ENCODE data around the gene SLCO1B3.
"Not testable (repeated sequence)": the region's sequence is repeated elsewhere in the genome, so short reads cannot be mapped to it uniquely, and the experiment has no call there.

The SLCO1B3 gene

GRCh38 chr12:20810487-20810886, at the start of gene SLCO1B3:
Gene SLCO1B3 (plus strand): TSS chr12:20810705. CDS start chr12:20815739, 5,034 bp downstream.
- DNase-seq (ENCODE audit: low read depth in 2 of 2): no peak

GRCh38 chr12:20777420-20777819, 33.1 kb upstream of the SLCO1B3 start:
- no peak for DNase-seq (ENCODE audit: low read depth in 2 of 2)

GRCh38 chr12:20778969-20779368, 31.5 kb upstream of the SLCO1B3 start:
- DNase-seq (ENCODE audit: low read depth in 2 of 2): no peak

- DNase-seq (ENCODE audit: low read depth in 2 of 2): not testable (repeated sequence)
Measured at GRCh38 chr12:20779971-20780370, 30.5 kb upstream of the SLCO1B3 start.

- DNase-seq (ENCODE audit: low read depth in 2 of 2): not testable (repeated sequence)
Measured at GRCh38 chr12:20783796-20784357, 26.6 kb upstream of the SLCO1B3 start.

GRCh38 chr12:20792971-20793370, 17.5 kb upstream of the SLCO1B3 start:
- no peak for DNase-seq (ENCODE audit: low read depth in 2 of 2)

GRCh38 chr12:20798554-20798953, 12.0 kb upstream of the SLCO1B3 start:
- no peak for DNase-seq (ENCODE audit: low read depth in 2 of 2)

- DNase-seq (ENCODE audit: low read depth in 2 of 2): no peak
Measured at GRCh38 chr12:20800160-20800559, 10.3 kb upstream of the SLCO1B3 start.

DNA sequence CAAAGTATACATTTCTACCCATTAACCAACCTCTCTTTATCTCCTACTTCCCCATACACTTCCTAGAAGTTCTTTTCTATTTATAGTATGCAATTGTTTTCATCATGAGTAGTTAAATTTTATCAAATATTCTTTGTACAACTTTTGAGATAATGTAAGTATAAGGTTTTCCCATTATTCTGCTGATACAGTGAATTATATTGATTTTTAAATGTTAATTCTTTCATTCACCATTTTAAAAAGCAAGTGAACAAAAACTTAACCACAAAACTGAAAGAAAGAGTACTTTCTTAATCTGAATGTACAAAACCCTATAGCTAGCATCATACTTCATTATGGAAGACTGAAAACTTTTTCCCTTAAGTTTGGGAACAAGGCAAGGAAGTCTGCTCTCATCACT, 9.5 kb upstream of the SLCO1B3 start:
- no peak for DNase-seq (ENCODE audit: low read depth in 2 of 2)

DNA sequence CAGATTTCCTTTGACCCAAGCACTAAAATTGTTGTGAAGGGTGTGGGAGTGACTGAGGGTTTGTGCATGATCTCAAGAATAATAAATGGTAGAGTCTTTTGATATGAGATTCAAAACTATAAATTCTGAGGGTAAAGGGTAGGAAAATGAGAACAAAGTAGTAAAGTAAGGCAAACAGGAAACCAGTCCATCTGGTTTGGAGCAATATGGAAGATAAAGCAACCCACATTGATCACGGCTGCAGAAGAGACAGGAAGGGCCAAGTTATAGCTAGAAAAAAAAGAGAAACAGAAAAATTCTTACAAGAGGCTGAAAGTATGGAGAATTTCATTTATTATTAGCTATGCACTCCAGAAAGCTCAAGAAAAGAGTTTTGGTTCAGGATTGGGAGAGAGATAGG, 4.6 kb upstream of the SLCO1B3 start:
- no peak for DNase-seq (ENCODE audit: low read depth in 2 of 2)

GRCh38 chr12:20807192-20808080, 3.1 kb upstream of the SLCO1B3 start:
- DNase-seq (ENCODE audit: low read depth in 2 of 2): no peak

- DNase-seq (ENCODE audit: low read depth in 2 of 2): no peak
Measured at GRCh38 chr12:20808521-20808920, 2.0 kb upstream of the SLCO1B3 start.

GRCh38 chr12:20815574-20815973, 5.1 kb downstream of the SLCO1B3 start:
- no peak for DNase-seq (ENCODE audit: low read depth in 2 of 2)

DNA sequence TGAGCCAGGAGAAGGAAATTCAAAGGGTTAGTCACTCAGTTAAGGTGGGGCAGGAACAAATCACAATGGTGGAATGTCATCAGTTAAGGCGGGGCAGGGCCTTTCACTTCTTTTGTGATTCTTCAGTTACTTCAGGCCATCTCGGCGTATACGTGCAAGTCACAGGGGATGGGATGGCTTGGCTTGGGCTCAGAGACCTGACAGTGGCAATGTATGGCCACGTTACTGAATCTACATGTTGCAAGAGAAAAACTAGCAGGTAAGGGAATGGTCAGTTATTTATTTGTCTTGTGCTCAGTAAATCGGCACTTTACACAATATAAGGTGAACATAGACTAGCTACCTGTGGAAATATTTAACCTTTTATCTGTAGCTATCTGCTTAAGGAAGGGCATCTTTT, 11.9 kb downstream of the SLCO1B3 start:
- no peak for DNase-seq (ENCODE audit: low read depth in 2 of 2)

- DNase-seq (ENCODE audit: low read depth in 2 of 2): no peak
Measured at GRCh38 chr12:20822925-20823324, 12.4 kb downstream of the SLCO1B3 start.

DNA sequence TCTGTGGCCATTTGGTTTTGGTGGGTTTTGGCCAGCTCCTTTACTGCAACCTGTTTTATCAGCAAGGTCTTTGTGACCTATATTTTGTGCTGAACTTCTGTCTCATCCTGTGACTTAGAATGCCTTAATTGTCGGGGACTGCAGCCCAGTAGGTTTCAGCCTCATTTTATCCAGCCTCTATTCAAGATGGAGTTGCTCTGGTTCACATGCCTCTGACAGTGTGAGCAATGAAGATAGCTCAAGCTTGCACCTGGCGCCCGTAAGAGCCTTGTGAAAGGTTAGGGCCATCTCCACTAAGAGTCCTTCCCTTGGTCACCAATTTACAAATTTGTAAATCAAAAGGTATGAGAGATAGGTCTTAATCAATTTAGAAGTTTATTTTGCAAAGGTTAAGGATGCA, 19.4 kb downstream of the SLCO1B3 start:
- DNase-seq (ENCODE audit: low read depth in 2 of 2): no peak

- no peak for DNase-seq (ENCODE audit: low read depth in 2 of 2)
Measured at GRCh38 chr12:20830456-20830855, 20.0 kb downstream of the SLCO1B3 start.

DNA sequence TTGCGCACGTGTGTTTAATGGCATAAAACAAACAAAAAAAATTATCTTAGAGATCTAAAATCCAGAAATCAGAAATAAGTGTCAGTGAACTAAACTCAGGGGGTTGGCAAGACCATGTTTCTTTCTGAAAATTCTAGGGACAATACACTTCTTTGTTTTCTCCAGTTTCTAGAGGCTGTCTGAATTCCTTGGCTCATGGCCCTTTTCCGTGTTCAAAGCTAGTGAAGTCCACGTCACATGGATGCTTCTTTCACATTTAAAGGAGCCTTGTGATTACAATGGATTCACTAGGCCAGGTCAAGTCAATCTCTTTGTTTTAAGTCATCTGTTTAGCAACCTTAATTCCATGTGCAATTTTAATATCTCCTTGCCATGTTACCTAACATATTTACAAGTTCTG, 22.4 kb downstream of the SLCO1B3 start:
- no peak for DNase-seq (ENCODE audit: low read depth in 2 of 2)

GRCh38 chr12:20852649-20853048, 42.1 kb downstream of the SLCO1B3 start:
- no peak for DNase-seq (ENCODE audit: low read depth in 2 of 2)

DNA sequence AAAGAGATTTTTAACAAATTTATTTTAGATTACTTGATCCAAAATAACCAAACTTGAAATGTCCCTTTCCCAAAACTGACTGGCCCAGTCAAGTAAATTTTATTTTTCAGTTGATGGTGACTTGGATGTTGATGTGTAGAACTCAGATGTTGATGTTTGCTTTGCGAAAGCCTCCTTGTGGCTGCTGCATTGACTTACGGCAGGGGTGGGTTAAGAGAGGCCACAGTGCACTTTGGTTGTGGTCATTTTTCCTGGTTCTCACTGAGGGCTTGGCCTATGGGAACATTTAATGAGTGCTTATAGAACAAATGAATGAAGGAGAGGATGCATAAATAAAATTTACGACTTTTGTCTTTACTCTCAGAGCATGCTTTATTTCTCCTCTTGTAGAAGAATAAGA, 52.6 kb downstream of the SLCO1B3 start:
- no peak for DNase-seq (ENCODE audit: low read depth in 2 of 2)

GRCh38 chr12:20865873-20866272, 55.4 kb downstream of the SLCO1B3 start:
- DNase-seq (ENCODE audit: low read depth in 2 of 2): no peak

DNA sequence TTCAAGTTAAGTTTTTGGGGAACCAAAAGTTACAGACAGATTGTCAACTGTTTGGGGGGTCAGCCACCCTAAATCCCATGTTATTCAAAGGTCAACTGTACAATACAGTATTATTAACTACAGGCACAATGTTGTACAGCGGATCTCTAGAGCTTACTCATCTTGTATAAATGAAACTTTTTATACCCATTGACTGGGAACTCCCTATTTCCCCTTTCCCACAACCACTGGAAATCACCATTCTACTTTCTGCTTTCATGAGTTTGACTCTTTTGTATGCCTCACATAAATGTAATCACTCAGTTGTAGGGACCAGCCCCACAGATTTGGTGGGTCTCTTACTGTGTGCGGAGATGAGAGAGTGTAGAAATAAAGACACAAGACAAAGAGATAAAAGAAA, 57.8 kb downstream of the SLCO1B3 start:
- no peak for DNase-seq (ENCODE audit: low read depth in 2 of 2)

DNA sequence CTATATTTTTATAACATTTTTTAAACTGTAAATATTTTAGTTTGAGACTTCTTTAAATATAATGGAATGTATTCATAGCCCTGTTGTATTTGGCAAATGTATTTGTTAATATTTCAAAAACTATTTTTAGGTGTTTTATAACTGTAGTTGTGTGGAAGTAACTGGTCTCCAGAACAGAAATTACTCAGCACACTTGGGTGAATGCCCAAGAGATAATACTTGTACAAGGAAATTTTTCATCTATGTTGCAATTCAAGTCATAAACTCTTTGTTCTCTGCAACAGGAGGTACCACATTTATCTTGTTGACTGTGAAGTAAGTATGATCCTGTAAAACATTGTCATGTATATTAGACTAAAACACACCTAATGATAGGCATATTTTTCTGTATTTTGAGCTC, 72.8 kb downstream of the SLCO1B3 start:
- no peak for DNase-seq (ENCODE audit: low read depth in 2 of 2)

Data from stimulated activated CD8-positive, alpha-beta memory T cell treated with anti-CD3 and anti-CD28 coated beads, Interleukin-2, amount 100 ng/mL, for 48 hours (primary cell).